Neural progenitor cell (in vitro differentiated cells): ENCODE data around the gene MRPL50. TPM values are rescaled to one million over a fixed set of nuclear protein-coding genes. Genes with fewer than 3 reads are reported as not detected.
A peak's percentile ranks its signal among the peaks of the same experiment; 100 is the strongest.

Experiments used
- DNase-seq: peaks from one replicate; pipeline ENCODE4 v3.0.0-alpha.2; 2016; ENCODE audit warnings: low spot score
- H2AFZ ChIP-seq: fragments of 200-600 bp; sonication (generic); replicated peaks from 2 replicates; pipeline ENCODE4 v1.6.1; 2016; ENCODE audit warnings: antibody characterized with exemption
- H3F3A ChIP-seq: fragments of 200-600 bp; sonication (generic); 2 replicates; pipeline ENCODE4 v1.6.1; 2016; ENCODE audit warnings: antibody characterized with exemption, low read depth
- H3K27ac ChIP-seq: fragments of 200-600 bp; sonication (generic); 2 replicates; pipeline ENCODE4 v1.5.1; 2016; ENCODE audit warnings: mild to moderate bottlenecking
- H3K27me3 ChIP-seq: fragments of 200-600 bp; sonication (generic); 2 replicates; pipeline ENCODE4 v1.6.1; 2016; ENCODE audit warnings: mild to moderate bottlenecking, moderate library complexity
- H3K36me3 ChIP-seq: fragments of 200-600 bp; sonication (generic); 2 replicates; pipeline ENCODE4 v1.5.1; 2016
- H3K4me1 ChIP-seq: fragments of 200-600 bp; sonication (generic); 2 replicates; pipeline ENCODE4 v1.6.1; 2016; ENCODE audit warnings: mixed run types
- H3K4me2 ChIP-seq: fragments of 200-600 bp; sonication (generic); 2 replicates; pipeline ENCODE4 v1.6.1; 2016
- H3K4me3 ChIP-seq: fragments of 200-600 bp; sonication (generic); 2 replicates; pipeline ENCODE4 v1.5.1; 2016
- H3K79me2 ChIP-seq: fragments of 200-600 bp; sonication (generic); 2 replicates; pipeline ENCODE4 v1.6.1; 2016; ENCODE audit warnings: low read depth
- H3K9ac ChIP-seq: fragments of 200-600 bp; sonication (generic); 2 replicates; pipeline ENCODE4 v1.6.1; 2016
- H3K9me3 ChIP-seq: fragments of 200-600 bp; sonication (generic); 2 replicates; pipeline ENCODE4 v1.5.1; 2016; ENCODE audit warnings: low read depth
- H4K20me1 ChIP-seq: fragments of 200-600 bp; sonication (generic); 2 replicates; pipeline ENCODE4 v1.6.1; 2016; ENCODE audit warnings: low read depth
- H3K27ac Mint-ChIP-seq: 3 replicates; pipeline ENCODE4 v1.8.0; 2021; ENCODE audit warnings: mixed read lengths
- H3K27me3 Mint-ChIP-seq: 2 replicates; pipeline ENCODE4 v1.8.0; 2022; ENCODE audit warnings: low read depth, mild to moderate bottlenecking, inconsistent platforms, moderate library complexity, mixed read lengths; ENCODE audit not compliant: insufficient read depth
- H3K36me3 Mint-ChIP-seq: 3 replicates; pipeline ENCODE4 v1.8.0; 2021; ENCODE audit warnings: mixed read lengths
- H3K4me1 Mint-ChIP-seq: 3 replicates; pipeline ENCODE4 v1.8.0; 2021; ENCODE audit warnings: mixed read lengths
- H3K4me3 Mint-ChIP-seq: 3 replicates; pipeline ENCODE4 v1.8.0; 2021; ENCODE audit warnings: mild to moderate bottlenecking, moderate library complexity, mixed read lengths
- H3K9me3 Mint-ChIP-seq: 3 replicates; pipeline ENCODE4 v1.8.0; 2020; ENCODE audit warnings: mixed read lengths
- CTCF ChIP-seq: fragments of 200-600 bp; sonication (generic); IDR thresholded peaks from 2 replicates; pipeline ENCODE4 v1.5.1; 2017; ENCODE audit warnings: antibody characterized with exemption, mild to moderate bottlenecking
- EZH2 ChIP-seq: fragments of 200-600 bp; sonication (generic); IDR thresholded peaks from 2 replicates; pipeline ENCODE4 v1.6.1; 2017; ENCODE audit warnings: antibody characterized with exemption, mild to moderate bottlenecking, moderate library complexity
- EZH2phosphoT487 ChIP-seq: fragments of 200-600 bp; sonication (generic); IDR thresholded peaks from 2 replicates; pipeline ENCODE4 v1.6.1; 2017; ENCODE audit warnings: antibody characterized with exemption
- total RNA-seq: library from RNA; depleted of rRNA; stranded (reverse); fragments of >200 nt; gene quantifications from 2 replicates; pipeline ENCODE4 v1.2.3, GENCODE V29; 2015; ENCODE audit warnings: low replicate concordance

Gene MRPL50
- total RNA-seq, 1 donor from 2014 or later: 42.7 TPM

- Mint-ChIP-seq H3K36me3 (peaks cover 70% of the 10 kb centered on the region), H3K4me3 (peak overlapping the region; percentile 97), H3K4me1 (peaks cover 23% of the 10 kb centered on the region), H3K27ac (peak overlapping the region; percentile 84), H3K27me3 (peaks cover 5% of the 10 kb centered on the region), H3K9me3 (peaks cover 61% of the 10 kb centered on the region)
- H3K36me3 ChIP-seq: peaks cover 39% of the 10 kb centered on the region
- peak overlapping the region; percentile 91 for H3K4me2 ChIP-seq
- peak overlapping the region; percentile 69 for H3K4me3 ChIP-seq
- no peaks in the 10 kb centered on the region for H4K20me1 ChIP-seq
- no peak for TF ChIP-seq EZH2phosphoT487
- no peak for TF ChIP-seq EZH2
- no peak for TF ChIP-seq CTCF
- H3K27ac ChIP-seq: no peak overlapping the region
- no peaks in the 10 kb centered on the region for H3K27me3 ChIP-seq
- no peak for DNase-seq
- H3K79me2 ChIP-seq: peaks cover 72% of the 10 kb centered on the region
- peak overlapping the region; percentile 48 for H2AFZ ChIP-seq
- no peaks in the 10 kb centered on the region for H3F3A ChIP-seq
- peaks cover 13% of the 10 kb centered on the region for H3K4me1 ChIP-seq
- peaks cover 15% of the 10 kb centered on the region for H3K9me3 ChIP-seq
- peak overlapping the region; percentile 86 for H3K9ac ChIP-seq
Observed at GRCh38 chr9:101398930-101399642, 668 bp upstream of the MRPL50 start.

- Mint-ChIP-seq H3K4me1 (peaks cover 23% of the 10 kb centered on the region), H3K4me3 (peak overlapping the region; percentile 97), H3K9me3 (peaks cover 57% of the 10 kb centered on the region), H3K27me3 (peaks cover 8% of the 10 kb centered on the region), H3K36me3 (peaks cover 65% of the 10 kb centered on the region), H3K27ac (peak overlapping the region; percentile 97)
- Histone ChIP-seq H3K36me3 (peaks cover 27% of the 10 kb centered on the region), H4K20me1 (no peaks in the 10 kb centered on the region), H3K27ac (peak overlapping the region; percentile 0), H3K27me3 (no peaks in the 10 kb centered on the region), H3K9ac (peak overlapping the region; percentile 86), H3K4me1 (peaks cover 13% of the 10 kb centered on the region), H3F3A (no peaks in the 10 kb centered on the region), H3K4me3 (peak overlapping the region; percentile 69), H3K9me3 (peaks cover 10% of the 10 kb centered on the region), H2AFZ (peak overlapping the region; percentile 91), H3K79me2 (peaks cover 86% of the 10 kb centered on the region), H3K4me2 (peak overlapping the region; percentile 95)
- DNase-seq: no peak
- TF ChIP-seq EZH2 (no peak), EZH2phosphoT487 (no peak), CTCF (no peak)
Observed at GRCh38 chr9:101397746-101398067, 711 bp downstream of the MRPL50 start.

- H4K20me1 ChIP-seq: no peaks in the 10 kb centered on the region
- no peak overlapping the region for H3K9ac ChIP-seq
- Mint-ChIP-seq H3K27me3 (peaks cover 8% of the 10 kb centered on the region), H3K36me3 (peaks cover 66% of the 10 kb centered on the region), H3K4me3 (no peak overlapping the region), H3K27ac (no peak overlapping the region), H3K9me3 (peaks cover 57% of the 10 kb centered on the region), H3K4me1 (peaks cover 9% of the 10 kb centered on the region)
- H3K79me2 ChIP-seq: peaks cover 90% of the 10 kb centered on the region
- no peaks in the 10 kb centered on the region for H3K27me3 ChIP-seq
- H3F3A ChIP-seq: no peaks in the 10 kb centered on the region
- peaks cover 8% of the 10 kb centered on the region for H3K4me1 ChIP-seq
- TF ChIP-seq EZH2phosphoT487: no peak
- no peak for TF ChIP-seq EZH2
- no peak for TF ChIP-seq CTCF
- H3K9me3 ChIP-seq: peaks cover 10% of the 10 kb centered on the region
- DNase-seq: no peak
- H3K27ac ChIP-seq: no peak overlapping the region
- no peak overlapping the region for H3K4me3 ChIP-seq
- H2AFZ ChIP-seq: no peak overlapping the region
- no peak overlapping the region for H3K4me2 ChIP-seq
- peaks cover 22% of the 10 kb centered on the region for H3K36me3 ChIP-seq
Observed at GRCh38 chr9:101394687-101395086, 3.7 kb downstream of the MRPL50 start.
